Measurements from ENCODE around the gene DNAJC15.

GRCh38 chr13:42997381-42997780, 26.0 kb upstream of the DNAJC15 start:
- TF ChIP-seq ZNF785 (tag by site-specific recombination; IDR thresholded peaks at IDR 0.05), result no peak
- no peak for TF ChIP-seq ZNF274 (IDR thresholded peaks at IDR 0.05; ENCODE audit: low read length)
- no peak for TF ChIP-seq ZNF274 (tag by site-specific recombination; IDR thresholded peaks at IDR 0.05; ENCODE audit: borderline replicate concordance)
- no peak for TF ChIP-seq ZBTB26 (tag by site-specific recombination; optimal IDR thresholded peaks at IDR 0.05)
- TF ChIP-seq CTCF (tag by site-specific recombination; IDR thresholded peaks at IDR 0.05), result no peak

All from HEK293 (cell line).